NCI-H2029 treated with DMSO at 0.1 percent for 48 hours (cell line): ENCODE results near the gene EFNB2.

ENCODE experiments used
- DNase-seq: peaks from one replicate; lab custom pipeline; 2025; lab: John Stamatoyannopoulos, UW

Gene EFNB2

DNA sequence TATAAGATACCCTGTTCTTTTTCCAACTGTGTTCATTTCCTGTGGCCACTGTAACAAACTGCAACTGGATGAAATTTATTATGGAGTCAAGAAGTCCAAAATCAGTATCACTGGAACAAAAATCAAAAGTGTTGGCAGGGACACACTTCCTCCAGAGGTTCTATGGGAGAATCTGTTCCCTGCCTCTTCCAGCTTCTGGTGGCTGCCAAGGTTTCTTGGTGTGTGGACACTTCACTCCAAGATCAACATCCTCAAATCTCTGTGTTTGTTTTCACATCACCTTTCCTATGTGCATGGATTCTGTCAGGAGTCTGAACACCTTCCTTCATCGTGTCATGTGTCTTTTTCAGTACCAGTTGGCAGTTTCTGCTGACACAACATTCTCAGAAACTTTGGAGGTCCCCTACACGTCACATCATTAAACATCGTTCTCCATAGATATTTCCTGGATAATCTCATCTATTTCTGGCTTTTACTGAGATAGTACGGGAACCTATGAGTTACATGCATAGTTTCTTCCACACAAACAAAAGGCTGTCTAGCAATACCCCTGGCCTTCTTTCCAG, 15.2 kb upstream of the EFNB2 start:
- no peak for DNase-seq

DNA sequence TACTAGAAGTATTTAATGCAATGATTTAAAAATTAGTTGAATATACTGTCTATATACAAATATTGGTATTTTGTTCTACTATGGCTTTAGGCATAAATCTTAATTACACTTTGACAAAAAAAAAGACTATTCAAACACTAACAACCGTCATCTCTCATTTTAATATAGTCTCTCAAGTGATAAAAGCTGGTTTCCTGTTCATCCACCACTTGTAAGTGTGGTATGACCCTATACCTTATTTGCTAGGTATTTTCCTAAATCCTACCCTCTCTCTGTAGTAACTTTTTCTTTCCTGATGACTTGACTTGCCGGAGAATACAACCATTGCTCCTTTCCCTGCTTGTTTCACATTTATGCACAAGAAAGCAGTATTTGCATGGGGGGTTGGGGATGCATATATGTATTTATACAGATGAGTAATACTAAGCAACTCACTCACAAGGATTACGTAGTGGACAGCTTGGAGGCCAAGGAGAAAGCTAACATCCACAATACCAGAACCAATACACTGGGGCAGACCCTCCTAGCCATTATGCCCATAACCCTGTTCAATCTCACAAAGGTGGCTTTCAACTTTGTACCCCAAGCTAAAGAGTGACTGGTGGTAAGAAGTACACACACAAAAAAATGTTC, 12.7 kb upstream of the EFNB2 start:
- DNase-seq = no peak

DNA sequence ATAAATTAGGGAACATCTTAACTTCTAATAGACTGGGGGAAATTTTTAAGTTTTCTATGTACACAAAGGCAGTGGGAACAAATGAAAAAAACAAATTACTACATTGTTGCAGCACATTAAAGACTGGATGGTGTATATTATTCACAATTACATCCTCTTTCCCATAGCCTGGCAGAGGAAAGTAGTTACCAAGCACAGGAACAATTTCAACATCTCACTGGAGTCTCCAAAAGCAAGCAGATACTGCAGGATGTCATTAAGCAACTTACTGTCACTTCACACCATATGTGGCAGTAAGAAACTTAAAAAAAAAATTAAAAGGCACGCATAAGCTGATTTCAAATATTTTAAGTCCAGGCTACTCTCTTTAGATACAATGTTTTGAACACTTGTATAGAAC, 6.4 kb upstream of the EFNB2 start:
- no peak for DNase-seq

DNA sequence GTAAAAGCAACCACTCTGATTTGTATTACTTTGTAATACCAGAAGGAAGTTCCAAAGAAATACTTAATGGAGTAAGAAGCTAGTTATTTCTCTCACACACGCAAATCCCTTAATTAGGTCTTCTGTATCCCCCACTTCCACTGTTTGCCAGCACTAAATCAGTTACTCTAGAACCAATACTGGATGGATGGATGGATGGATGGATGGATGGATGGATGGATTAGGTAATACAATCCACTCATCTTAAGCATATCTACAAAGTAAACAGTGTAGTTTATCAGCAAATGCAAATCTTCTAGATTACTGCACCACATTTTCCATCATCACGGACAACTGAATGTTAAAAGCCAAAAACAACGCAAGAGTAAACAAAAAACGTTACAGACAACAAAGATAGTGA, 5.2 kb upstream of the EFNB2 start:
- no peak for DNase-seq

DNA sequence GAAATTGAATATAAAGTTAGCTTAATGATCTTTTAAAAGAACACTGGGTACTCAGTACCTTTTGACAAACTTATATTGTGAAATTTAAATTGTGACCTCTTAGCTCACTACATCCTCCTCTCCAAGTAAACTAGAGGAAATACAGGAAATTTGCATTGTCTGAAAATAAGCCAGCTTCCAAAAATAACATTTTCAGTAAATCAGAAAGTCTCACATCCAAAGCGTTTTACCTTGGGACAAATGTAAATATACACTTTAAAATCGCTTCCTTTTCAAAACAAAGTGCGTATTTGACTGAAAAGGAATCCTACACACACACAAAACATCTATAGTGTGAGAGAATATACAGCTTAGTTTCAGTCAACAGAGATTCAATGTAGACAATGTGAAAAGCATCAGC, 2.1 kb upstream of the EFNB2 start:
- no peak for DNase-seq

DNA sequence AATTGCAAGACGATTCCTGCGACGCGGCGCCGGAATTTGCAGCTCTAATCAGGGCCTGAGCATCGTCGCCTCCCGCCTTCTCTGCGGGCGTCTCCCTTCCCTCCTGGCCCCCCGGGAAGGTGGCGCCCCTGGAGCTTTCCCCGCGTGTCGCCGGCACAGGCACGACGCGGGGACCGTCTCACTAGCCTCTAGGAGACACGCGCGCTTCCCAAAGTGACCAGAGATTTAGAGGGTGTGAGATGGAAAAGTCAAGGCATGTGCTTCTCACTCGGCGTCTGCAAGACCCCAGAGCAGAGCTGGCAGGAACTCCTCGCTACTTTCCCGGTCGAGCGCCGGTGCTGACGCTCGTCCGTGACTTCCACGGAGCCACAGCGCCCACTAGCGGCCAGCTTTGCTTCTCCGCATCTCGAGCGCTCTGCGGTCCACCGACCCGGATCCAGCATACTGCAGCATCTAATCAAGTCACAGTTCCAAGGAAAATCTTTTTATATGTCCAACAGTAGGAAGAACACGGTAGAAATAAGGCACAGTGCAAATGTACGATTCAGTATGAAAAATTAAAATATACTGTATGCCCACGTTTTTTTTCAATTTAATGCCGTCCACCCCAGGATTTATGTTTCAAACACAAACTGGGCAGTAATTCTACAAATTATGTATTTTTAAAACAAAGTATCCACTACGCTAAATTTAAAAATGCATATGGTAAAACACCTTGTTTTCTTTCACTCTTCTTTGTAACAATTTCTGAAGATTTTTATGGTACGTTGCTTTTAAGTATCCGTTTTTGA, 977 bp upstream of the EFNB2 start:
- no peak for DNase-seq

DNA sequence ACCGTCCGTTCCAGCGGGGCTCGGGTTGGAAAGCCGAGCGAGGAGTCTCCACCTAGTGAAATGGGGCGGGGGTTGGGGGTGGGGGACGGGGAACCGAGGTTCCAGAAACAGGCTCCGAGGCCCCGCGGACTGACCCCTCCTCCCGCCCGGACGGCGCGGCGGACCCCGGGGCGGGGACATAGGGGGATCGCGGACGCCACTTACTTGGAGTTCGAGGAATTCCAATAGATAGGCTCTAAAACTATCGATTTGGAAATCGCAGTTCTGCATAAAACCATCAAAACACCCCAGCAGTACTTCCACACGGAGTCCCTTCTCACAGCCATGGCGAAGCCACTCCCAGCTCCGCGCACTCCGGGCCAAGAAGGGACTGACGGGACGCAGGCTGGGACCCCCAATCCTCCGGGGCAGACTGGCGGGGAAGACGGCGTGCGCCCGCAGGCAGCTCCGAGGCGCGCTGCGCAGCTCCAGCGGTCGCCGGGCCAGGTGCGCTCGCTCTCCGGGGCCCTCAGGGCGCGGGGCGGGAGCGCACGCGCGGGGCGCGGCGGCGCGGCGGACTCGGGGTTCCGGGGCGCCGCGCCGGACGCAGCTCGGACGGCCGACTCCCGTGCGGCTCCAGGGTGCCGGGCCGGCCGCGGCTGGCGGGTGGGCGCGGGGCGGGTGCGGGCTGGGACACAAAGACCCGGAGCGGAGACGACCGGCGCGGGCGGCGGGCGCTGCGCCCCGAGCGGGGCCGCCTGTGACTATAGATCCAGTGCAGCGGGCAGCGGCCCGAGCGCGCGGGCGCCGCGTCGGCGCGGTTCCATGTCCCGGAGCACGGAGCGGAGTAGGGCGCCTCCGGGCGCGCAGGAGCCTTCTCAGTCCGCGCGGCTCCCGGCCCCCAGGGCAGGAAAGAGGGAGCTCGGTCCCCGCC, 567 bp downstream of the EFNB2 start:
- DNase-seq = no peak

DNA sequence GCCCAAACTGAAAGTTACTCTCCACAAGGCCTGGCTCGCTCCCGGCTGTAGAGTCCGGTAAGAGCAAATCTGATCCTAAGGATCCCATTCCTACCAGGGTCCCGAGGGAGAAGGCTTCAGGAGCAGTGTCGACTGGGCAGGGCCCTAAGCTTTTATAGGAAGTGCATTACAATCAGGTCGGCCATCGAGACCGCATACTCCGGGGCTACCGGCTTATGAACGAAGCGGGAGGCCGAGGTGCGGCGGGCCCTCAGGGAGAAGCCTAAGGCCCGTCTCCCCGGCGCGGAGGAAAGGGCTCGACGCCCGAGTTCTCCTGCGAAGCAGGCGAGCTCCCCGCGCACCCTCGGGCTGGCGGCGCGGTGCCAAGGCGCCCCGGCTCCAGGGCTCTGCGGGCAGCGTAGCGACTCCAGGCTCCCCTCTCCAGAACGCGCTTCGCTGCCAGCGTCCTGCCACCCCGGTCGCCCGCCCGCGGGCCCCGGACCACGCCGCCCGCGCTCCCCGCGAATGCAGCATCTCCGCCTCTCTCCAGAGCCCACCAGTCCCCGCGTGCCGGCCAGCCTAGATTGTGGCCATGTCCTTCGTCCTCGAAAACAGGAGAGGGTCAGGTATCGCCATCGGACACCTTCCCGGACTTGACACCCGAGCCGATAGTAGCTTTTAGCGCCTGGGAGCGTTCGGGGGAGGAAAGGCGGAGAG, 1.4 kb downstream of the EFNB2 start:
- no peak for DNase-seq

DNA sequence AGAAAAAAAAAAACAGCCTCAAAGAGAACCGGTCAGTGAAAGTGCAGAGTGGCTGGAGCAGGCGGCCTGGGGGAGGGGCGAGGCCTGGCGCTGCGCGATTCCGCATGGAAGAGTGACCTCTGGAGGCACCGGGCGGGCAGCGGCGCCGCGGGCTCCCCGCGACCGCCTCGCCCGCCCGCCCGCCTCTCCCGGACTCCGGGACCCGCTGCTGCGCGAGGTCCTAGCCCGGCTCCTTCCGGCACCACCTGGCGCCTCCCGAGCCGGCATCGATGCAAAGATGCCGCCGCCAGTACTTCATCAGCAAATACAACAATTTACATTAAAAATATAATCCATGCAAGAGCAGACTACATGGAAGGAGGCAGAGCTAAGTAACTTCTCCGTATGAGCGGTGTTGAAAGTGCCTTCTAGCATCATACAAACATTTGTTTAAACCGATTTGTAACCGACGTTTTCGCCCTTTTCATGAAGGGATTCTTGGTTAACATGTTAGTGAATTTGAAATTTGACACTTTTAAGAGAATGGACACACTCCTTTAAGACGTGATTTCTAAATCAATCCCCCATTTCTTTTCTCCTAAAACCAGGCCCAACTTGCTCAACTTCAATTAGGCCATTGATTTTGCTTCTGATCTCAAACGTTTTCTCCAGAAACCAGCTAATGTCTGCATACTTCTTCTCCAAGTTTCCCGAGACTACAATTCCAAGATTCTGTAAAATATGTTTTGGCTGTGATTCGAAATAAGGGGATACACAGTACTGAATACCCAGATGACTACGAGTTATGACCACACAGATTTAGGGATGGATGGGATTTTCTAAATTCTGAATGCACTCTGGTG, 2.1 kb downstream of the EFNB2 start:
- peak; percentile 13 for DNase-seq

DNA sequence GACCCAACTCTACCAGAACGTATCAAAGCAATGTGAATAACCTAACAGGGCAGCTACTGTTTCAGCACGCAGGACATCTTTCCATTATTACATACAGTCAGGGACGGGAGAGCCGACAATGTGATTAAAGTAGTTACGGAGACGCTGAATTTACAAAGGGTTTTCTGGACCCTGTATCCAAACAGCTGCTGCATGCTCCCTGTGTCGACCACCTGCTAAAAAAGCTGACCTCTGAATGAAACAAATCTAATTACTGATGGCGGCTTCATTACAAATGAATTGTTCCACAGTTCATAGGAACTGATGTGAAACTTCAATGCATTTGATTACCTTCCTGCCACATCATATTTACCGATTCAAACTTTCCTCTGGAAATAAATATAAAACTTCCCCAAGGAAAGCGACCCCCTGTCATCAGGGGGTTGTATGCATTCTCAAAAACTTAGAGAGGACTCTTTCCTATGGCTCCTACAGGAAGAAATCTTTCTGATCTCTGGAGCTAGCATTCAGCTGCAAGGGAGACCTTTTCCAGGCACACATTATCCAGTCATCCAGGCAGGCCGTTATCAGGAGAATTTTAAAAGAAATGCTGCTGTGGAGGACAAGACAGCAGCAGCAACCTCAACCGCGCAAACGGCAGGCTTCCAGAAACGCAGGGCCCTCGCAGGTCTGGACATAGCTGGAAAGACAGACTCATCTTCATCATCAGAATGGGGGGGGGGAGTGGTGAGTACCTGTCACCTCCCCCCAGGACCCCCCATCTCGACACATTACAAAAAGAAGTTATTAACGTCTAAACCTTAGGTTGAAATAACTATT, 3.1 kb downstream of the EFNB2 start:
- no peak for DNase-seq

DNA sequence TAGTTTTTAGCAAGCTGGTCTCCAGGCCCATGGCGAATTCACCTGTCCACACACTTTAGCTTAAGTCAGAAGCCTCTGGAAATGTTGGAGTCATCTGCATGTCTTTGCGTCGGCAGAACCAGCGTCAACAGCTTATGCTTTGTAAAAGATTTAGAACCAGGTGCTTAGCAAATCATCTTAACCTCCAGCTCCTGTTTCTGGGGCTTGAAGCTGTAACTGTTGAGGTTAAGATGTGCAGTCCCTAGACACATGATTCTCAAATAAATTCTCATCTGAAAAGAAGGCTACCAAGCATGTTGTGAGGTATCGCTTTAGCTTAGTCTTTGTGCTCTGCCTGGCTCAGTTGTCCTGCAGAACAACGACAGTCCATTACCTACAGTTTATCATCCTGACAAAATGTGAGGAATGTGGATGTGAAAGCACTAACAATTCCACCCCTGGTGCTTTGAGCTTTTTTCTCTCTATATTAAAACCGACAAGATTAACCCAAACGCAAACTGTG, 4.4 kb downstream of the EFNB2 start:
- no peak for DNase-seq

DNA sequence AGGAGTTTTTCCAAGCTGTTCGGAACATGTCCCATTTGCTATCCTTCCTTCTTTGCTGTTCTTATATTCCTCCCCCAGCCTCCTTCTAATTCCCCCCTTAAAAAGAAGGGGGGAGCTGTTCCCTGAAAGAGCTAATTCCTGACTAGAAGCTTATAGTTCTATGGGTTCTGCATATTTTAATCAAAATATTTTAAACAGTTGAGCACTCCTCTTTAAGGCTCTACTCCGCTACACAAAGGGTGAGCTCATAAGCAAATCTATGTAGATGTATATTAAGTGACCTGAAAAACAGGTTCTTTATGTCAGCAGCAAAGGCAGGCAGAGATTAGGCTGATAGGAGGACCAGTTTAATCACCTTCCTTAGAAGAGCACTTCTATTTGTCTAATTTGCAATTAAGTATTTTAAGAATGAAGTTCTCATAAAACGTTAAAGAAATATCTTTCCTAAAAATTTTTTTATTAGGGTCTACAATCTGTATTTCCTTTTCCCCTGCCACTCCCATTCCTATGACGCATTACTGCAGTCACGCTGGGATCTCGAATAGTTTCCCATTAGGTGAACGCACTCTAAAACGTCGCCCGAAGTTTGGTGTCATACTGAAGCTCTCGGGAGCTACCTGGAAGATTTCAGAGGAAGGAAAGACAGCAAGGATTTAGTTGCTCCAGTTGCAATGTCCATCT, 5.2 kb downstream of the EFNB2 start:
- DNase-seq = no peak

DNA sequence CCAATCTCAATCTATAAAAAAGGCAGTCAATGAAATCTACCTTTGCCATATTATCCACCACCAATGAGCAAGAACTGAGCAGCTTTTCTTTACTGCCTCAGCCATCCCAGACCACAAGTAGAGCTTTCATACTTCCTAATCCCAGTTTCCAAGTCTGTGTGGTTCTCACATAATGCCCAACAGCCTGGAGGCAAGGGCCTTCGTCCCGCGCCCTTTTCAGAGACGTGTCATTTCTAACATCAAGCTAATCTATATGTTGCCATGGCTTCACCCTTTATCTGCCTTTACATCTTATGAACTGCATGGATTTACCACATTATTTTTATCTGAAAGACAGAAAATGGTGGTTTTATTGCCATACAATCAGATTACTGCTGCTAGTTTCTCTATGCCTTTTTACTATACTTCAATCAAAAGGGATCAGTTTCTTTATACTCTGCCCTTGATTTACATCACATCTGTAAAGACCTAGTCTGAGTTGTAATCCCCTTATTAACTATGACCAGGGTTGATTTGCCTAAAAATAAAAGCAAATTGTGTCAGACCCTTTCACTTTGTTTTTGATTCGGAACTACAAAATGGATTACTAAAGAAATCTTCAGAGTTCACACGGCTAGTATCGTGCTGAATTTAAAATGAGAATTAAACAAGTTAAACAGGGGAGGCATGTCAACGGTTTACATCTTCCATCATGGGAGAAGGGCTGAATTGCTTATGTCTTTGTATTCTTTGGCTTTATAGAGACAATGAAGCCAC, 5.9 kb downstream of the EFNB2 start:
- DNase-seq = no peak

DNA sequence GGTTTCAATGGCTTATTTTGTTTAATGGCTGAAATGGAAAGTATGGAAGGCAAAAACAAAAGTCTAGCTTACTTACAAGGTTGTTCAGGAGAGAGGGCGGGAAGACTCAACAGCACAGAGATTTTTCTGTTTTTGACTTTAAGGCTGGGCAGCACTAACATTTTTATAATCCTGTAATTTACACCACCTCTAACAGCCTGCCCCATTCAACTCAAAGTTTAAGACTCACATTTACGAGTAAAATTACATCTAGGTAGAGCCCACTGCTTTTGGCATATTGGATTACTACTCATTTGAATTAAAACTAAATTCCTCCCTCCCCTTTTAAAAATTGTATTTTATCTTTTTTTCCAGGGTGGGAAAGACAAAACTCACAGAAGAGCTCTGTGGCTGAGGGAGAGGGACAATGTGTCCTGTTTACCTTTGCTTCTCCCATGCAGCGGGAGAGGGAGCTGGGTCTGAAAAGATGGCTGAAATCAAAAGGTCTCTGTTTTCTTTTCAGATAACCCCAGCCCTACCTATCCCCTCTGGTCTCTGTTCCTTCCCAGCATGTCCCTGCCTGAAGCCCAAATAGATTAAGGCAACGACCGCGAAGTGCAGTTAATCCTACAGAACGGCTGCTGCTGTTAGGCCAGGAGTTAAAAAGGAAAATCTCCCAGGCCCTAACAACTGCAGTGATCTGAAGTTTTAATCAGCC, 6.6 kb downstream of the EFNB2 start:
- DNase-seq = no peak

DNA sequence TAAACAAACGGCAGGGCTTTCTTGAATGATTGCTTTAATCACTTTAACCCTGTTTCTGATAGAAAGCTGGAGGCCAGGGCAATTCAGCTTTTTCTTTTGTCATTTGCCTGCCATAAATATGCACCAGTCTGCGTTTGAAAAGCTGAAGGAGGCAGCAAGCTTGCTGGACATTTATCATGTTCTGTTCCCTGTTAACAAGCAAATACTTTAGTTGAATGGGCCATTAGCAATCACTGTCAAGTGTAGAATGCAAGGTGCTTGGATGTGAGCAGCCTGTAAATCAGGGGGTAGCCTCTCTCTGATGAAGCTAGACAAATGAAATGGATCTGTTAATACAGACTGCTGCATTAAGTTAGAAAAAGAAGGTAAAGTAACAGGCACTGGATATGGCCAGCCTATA, 7.6 kb downstream of the EFNB2 start:
- DNase-seq = no peak

DNA sequence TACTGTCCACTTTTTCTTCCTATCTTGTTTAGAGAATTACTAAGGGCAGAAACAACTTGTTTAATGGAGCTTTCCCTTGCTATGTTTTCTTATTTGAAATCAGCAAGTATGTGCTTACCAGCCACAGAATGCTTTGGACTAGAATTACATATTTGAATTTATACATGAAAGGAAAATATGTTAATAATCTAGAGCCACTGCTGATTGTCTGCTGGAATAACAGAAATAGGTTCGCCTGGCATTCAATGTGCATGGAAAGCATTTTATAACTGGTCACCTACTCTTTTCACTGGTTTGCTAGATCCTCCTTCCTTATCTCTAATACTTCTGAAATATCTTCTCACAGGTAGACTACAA, 8.0 kb downstream of the EFNB2 start:
- DNase-seq = no peak

DNA sequence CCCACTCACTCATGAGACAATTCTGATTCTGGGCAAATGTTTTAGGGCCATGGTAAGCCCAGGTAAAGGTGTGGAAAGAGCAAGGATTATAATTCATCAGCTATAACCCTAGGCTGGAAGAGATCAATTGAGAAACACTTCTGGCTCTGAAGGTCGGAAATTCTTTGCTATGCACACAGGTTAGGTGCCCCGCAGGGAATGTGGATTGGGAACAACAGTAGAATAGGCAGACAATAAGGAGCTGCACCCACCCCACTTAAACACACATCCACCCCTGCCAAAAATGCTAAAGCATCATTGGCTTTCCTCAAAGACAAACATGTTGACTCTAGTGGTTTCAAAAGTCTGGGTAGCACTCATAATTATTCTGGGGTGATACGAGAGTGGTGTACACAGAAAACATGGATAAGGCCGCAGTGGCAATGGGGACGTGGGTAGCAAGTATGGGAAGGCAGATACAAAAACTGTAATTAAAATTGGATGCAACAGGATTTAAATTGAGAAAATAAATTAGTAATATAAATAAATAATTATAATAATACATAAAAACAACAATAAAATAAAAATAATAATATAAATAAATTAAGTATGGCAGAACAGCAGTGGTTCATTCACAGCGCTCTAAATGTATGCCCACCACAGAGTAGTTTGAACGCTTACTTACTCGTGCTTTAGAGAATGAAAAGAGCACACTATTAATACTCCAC, 8.6 kb downstream of the EFNB2 start:
- DNase-seq = no peak
